ENCODE measurements around the gene RAB5B. TPM values are rescaled to one million over a fixed set of nuclear protein-coding genes. Genes with fewer than 3 reads are reported as not detected.

RAB5B gene
- total and polyA plus RNA-seq, 10 of the 15 experiments (the other 5 are each of a cell fraction or from before 2014, with no cell fraction given) = 7.5 to 149 (median 37.8) TPM

DNA sequence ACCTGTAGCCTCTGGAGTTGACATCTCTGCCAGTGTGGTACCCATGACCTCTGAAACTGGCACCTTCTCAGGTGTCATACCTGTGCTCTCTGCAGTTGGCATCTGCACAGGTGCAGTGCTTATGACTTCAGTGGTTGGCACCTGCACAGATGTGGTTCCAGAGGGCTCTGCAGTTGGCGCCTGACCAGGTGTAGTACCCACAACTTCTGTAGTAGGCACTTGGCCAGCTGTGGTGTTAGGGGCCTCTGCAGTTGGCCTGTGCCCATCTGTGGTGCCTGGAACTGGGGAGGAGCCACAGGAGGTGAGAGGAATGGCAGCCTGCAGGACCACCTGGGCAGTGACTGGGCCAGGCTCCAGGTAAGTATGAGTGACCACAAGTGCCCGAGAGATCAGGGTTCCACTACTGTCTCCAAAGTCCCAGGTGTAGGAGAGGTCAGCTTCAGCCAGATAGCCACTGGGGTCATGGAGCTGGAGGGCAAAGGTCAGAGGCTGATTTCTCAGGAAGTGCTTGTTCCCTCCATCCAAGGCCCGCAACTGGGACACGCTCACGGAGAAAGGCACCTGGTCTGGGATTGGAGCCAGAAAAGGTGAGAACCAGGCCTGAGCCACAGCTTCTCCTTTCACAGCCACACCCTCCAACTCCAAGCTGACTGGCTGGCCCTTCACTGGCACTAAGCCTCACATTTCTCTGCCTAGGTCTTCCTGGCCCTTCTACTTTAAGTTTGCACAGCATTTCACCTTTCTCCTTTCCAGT, 16.6 kb upstream of the RAB5B start:
- TF ChIP-seq SP1 (IDR thresholded peaks at IDR 0.05; ENCODE audit: low read depth, low read length) = no peak
- no peak for TF ChIP-seq HDAC2 (IDR thresholded peaks at IDR 0.05)
- TF ChIP-seq LARP7 (IDR thresholded peaks at IDR 0.05) = no peak
- TF ChIP-seq TAF1 (IDR thresholded peaks at IDR 0.05; ENCODE audit: borderline replicate concordance, low read depth, low read length) = no peak
- TF ChIP-seq, protein P1, sequence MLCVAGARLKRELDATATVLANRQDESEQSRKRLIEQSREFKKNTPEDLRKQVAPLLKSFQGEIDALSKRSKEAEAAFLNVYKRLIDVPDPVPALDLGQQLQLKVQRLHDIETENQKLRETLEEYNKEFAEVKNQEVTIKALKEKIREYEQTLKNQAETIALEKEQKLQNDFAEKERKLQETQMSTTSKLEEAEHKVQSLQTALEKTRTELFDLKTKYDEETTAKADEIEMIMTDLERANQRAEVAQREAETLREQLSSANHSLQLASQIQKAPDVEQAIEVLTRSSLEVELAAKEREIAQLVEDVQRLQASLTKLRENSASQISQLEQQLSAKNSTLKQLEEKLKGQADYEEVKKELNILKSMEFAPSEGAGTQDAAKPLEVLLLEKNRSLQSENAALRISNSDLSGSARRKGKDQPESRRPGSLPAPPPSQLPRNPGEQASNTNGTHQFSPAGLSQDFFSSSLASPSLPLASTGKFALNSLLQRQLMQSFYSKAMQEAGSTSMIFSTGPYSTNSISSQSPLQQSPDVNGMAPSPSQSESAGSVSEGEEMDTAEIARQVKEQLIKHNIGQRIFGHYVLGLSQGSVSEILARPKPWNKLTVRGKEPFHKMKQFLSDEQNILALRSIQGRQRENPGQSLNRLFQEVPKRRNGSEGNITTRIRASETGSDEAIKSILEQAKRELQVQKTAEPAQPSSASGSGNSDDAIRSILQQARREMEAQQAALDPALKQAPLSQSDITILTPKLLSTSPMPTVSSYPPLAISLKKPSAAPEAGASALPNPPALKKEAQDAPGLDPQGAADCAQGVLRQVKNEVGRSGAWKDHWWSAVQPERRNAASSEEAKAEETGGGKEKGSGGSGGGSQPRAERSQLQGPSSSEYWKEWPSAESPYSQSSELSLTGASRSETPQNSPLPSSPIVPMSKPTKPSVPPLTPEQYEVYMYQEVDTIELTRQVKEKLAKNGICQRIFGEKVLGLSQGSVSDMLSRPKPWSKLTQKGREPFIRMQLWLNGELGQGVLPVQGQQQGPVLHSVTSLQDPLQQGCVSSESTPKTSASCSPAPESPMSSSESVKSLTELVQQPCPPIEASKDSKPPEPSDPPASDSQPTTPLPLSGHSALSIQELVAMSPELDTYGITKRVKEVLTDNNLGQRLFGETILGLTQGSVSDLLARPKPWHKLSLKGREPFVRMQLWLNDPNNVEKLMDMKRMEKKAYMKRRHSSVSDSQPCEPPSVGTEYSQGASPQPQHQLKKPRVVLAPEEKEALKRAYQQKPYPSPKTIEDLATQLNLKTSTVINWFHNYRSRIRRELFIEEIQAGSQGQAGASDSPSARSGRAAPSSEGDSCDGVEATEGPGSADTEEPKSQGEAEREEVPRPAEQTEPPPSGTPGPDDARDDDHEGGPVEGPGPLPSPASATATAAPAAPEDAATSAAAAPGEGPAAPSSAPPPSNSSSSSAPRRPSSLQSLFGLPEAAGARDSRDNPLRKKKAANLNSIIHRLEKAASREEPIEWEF (IDR thresholded peaks at IDR 0.05; ENCODE audit: insufficient replicate concordance, low read depth, low read length) = no peak
- TF ChIP-seq JUND (IDR thresholded peaks at IDR 0.05; ENCODE audit: low read depth, low read length) = no peak
- BruUV-seq (replicated peaks) = no TSS peak
- H4K20me1 ChIP-seq (ENCODE audit: control insufficient read depth, insufficient read depth) = no peaks in the 10 kb centered on the region
- in situ Hi-C loops (cut with MboI) (no loop called here), intact Hi-C loops (cut with micrococcal nuclease; ENCODE audit: unreplicated experiment) (no loop called here)
- ChIA-PET SMC1A (ENCODE audit: uncharacterized antibody, unreplicated experiment) (interaction anchor here (1.0 to 1.2 kb wide), 3 partner anchors 11 to 72 kb away, joined by 3 read pairs; no protein-coding TSS in a partner anchor), POLR2A (interaction anchor here (0.6 to 0.7 kb wide), 2 partner anchors 14 to 42 kb away, joined by 3 to 4 read pairs; no protein-coding TSS in a partner anchor), RAD21 (ENCODE audit: unreplicated experiment) (interaction anchor here (0.8 to 0.9 kb wide), 3 partner anchors 17 to 30 kb away, joined by 3 to 5 read pairs (median 4); partner anchors contain the start of gene RAB5B), CTCF (interaction anchor here (0.6 to 1.3 kb wide), 5 partner anchors 17 to 639 kb away, joined by 3 to 4 read pairs (median 3); no protein-coding TSS in a partner anchor)
- H3K4me2 ChIP-seq (ENCODE audit: control insufficient read depth, insufficient read depth) = no peak overlapping the region
- WGBS (ENCODE audit: insufficient coverage, insufficient replicate concordance, low lambda C conversion rate, missing lambda C conversion rate) = 76% methylated on average over 5 of the region's 5 CpGs
- peaks cover 3 to 5% of the 10 kb centered on the region in 2 experiments; a peak in 3 of 4 replicates for H3K36me3 ChIP-seq (ENCODE audit: control insufficient read depth in 2 of 2, insufficient read depth in 2 of 2, low read length in 1 of 2)
- no peaks in the 10 kb centered on the region for H3K79me2 ChIP-seq (ENCODE audit: control insufficient read depth, insufficient read depth, low read length)
- no peak for FAIRE-seq
- H3K4me3 ChIP-seq = no peak overlapping the region
- no peak overlapping the region for H3K9ac ChIP-seq (ENCODE audit: control insufficient read depth, insufficient read depth, low read length)
- H3K27ac ChIP-seq (ENCODE audit: control insufficient read depth, insufficient read depth) = no peak overlapping the region
- no peak for ATAC-seq
- H2AFZ ChIP-seq (ENCODE audit: control insufficient read depth, low read depth, low read length) = no peak overlapping the region
- H3K9me3 ChIP-seq (replicated peaks; ENCODE audit: control insufficient read depth, insufficient read depth, low read length) = no peaks in the 10 kb centered on the region
- no peaks in the 10 kb centered on the region for H3K27me3 ChIP-seq (replicated peaks in 1 of 2; ENCODE audit: control insufficient read depth in 2 of 2, insufficient read depth in 2 of 2, low read length in 1 of 2)
- DNase-seq (ENCODE audit: low read depth, low spot score) = no peak
- H3K4me1 ChIP-seq (ENCODE audit: control insufficient read depth, insufficient read depth, low read length) = no peaks in the 10 kb centered on the region
